SK-N-SH treated with all-trans-retinoic acid at 6 μM for 48 hours (cell line): ENCODE results near the gene C19orf81.

Experiments
- ATAC-seq: fragments of 200-7000 bp; cut with Tn5 transposase; 3 replicates; pipeline ENCODE4 v1.9.1; 2020; ENCODE audit warnings: mild to moderate bottlenecking, moderate library complexity
- BACH2 ChIP-seq: fragments of 250-450 bp; sonication (Bioruptor Pico); IDR thresholded peaks from 2 replicates; pipeline ENCODE4 v1.9.0; 2021; ENCODE audit warnings: mild to moderate bottlenecking, borderline replicate concordance
- CREB5 ChIP-seq: fragments of 250-450 bp; sonication (Bioruptor Pico); IDR thresholded peaks from 2 replicates; pipeline ENCODE4 v1.5.1; 2020; ENCODE audit warnings: low read depth, mild to moderate bottlenecking, moderate library complexity
- CSDC2 ChIP-seq: fragments of 250-450 bp; sonication (Bioruptor Pico); IDR thresholded peaks from 2 replicates; pipeline ENCODE4 v1.5.0; 2020; ENCODE audit warnings: mild to moderate bottlenecking, moderate library complexity
- CSRNP3 ChIP-seq: fragments of 250-450 bp; sonication (Bioruptor Pico); IDR thresholded peaks from 2 replicates; pipeline ENCODE4 v1.5.1; 2021; ENCODE audit warnings: mild to moderate bottlenecking, moderate library complexity
- ESRRG ChIP-seq: fragments of 250-450 bp; sonication (Bioruptor Pico); IDR thresholded peaks from 2 replicates; pipeline ENCODE4 v1.6.1; 2021; ENCODE audit warnings: mild to moderate bottlenecking
- GLIS3 ChIP-seq: fragments of 250-450 bp; sonication (Bioruptor Pico); IDR thresholded peaks from 2 replicates; pipeline ENCODE4 v1.5.0; 2020; ENCODE audit warnings: mild to moderate bottlenecking, moderate library complexity
- ISL1 ChIP-seq: fragments of 250-450 bp; sonication (Bioruptor Pico); IDR thresholded peaks from 2 replicates; pipeline ENCODE4 v2.1.2; 2022; ENCODE audit warnings: mild to moderate bottlenecking, moderate library complexity
- OSR1 ChIP-seq: fragments of 250-450 bp; sonication (Bioruptor Pico); IDR thresholded peaks from 2 replicates; pipeline ENCODE4 v1.8.0; 2022; ENCODE audit warnings: moderate library complexity, mild to moderate bottlenecking, inconsistent platforms
- PATZ1 ChIP-seq: fragments of 250-450 bp; sonication (Bioruptor Pico); IDR thresholded peaks from 2 replicates; pipeline ENCODE4 v1.8.0; 2020; ENCODE audit warnings: mild to moderate bottlenecking, moderate library complexity, borderline replicate concordance
- POU6F1 ChIP-seq: fragments of 250-450 bp; sonication (Bioruptor Pico); IDR thresholded peaks from 2 replicates; pipeline ENCODE4 v1.8.0; 2021; ENCODE audit warnings: low read depth, mild to moderate bottlenecking, moderate library complexity, borderline replicate concordance
- RARB ChIP-seq: fragments of 250-450 bp; sonication (Bioruptor Pico); IDR thresholded peaks from 2 replicates; pipeline ENCODE4 v1.8.0; 2021; ENCODE audit warnings: mild to moderate bottlenecking, moderate library complexity
- SNAI2 ChIP-seq: fragments of 250-450 bp; sonication (Bioruptor Pico); IDR thresholded peaks from 2 replicates; pipeline ENCODE4 v1.5.0; 2020; ENCODE audit warnings: mild to moderate bottlenecking, moderate library complexity
- TCF4 ChIP-seq: fragments of 250-450 bp; sonication (Bioruptor Pico); IDR thresholded peaks from 2 replicates; pipeline ENCODE4 v1.8.0; 2021; ENCODE audit warnings: mild to moderate bottlenecking, moderate library complexity, borderline replicate concordance
- TOX ChIP-seq: fragments of 250-450 bp; sonication (Bioruptor Pico); IDR thresholded peaks from 2 replicates; pipeline ENCODE4 v1.8.0; 2021; ENCODE audit warnings: mild to moderate bottlenecking, moderate library complexity, borderline replicate concordance
- TSHZ2 ChIP-seq: fragments of 250-450 bp; sonication (Bioruptor Pico); IDR thresholded peaks from 2 replicates; pipeline ENCODE4 v1.5.0; 2020; ENCODE audit warnings: mild to moderate bottlenecking, moderate library complexity
- ZC3H10 ChIP-seq: fragments of 250-450 bp; sonication (Bioruptor Pico); IDR thresholded peaks from 2 replicates; pipeline ENCODE4 v1.5.1; 2021; ENCODE audit warnings: mild to moderate bottlenecking, moderate library complexity
- ZFP3 ChIP-seq: fragments of 250-450 bp; sonication (Bioruptor Pico); IDR thresholded peaks from 2 replicates; pipeline ENCODE4 v1.5.0; 2020; ENCODE audit warnings: mild to moderate bottlenecking, moderate library complexity
- ZFP30 ChIP-seq: fragments of 450-650 bp; formaldehyde crosslinking; IDR thresholded peaks from 2 replicates; pipeline ENCODE4 v1.5.0; 2022; ENCODE audit warnings: mild to moderate bottlenecking, moderate library complexity
- ZNF565 ChIP-seq: fragments of 450-650 bp; formaldehyde crosslinking; conservative IDR thresholded peaks from 2 replicates; pipeline ENCODE4 v1.5.0; 2020; ENCODE audit warnings: low read depth, mild to moderate bottlenecking, moderate library complexity
- ZNF70 ChIP-seq: fragments of 450-650 bp; formaldehyde crosslinking; IDR thresholded peaks from 2 replicates; pipeline ENCODE4 v1.5.0; 2020; ENCODE audit warnings: mild to moderate bottlenecking, moderate library complexity
- ZNF8 ChIP-seq: fragments of 450-650 bp; formaldehyde crosslinking; IDR thresholded peaks from 2 replicates; pipeline ENCODE4 v1.5.0; 2020; ENCODE audit warnings: mild to moderate bottlenecking, moderate library complexity

C19orf81 gene

GRCh38 chr19:50645107-50645506 is 4.1 kb upstream of the C19orf81 start:
- ATAC-seq, result no peak
- no peak for TF ChIP-seq SNAI2 (CRISPR knock-in tag)
- TF ChIP-seq ZFP3 (CRISPR knock-in tag), result no peak
- no peak for TF ChIP-seq BACH2 (CRISPR knock-in tag)
- TF ChIP-seq OSR1, result no peak
- TF ChIP-seq ZNF70 (CRISPR knock-in tag), result no peak
- TF ChIP-seq ESRRG (CRISPR knock-in tag), result no peak
- TF ChIP-seq ISL1 (CRISPR knock-in tag), result no peak
- TF ChIP-seq TCF4 (CRISPR knock-in tag), result no peak
- TF ChIP-seq RARB (CRISPR knock-in tag), result no peak
- TF ChIP-seq CSRNP3 (CRISPR knock-in tag), result no peak

- TF ChIP-seq BACH2 (CRISPR knock-in tag), result no peak
- no peak for TF ChIP-seq ZC3H10 (CRISPR knock-in tag)
- no peak for TF ChIP-seq ESRRG (CRISPR knock-in tag)
- TF ChIP-seq POU6F1 (CRISPR knock-in tag), result no peak
- TF ChIP-seq OSR1, result no peak
- no peak for TF ChIP-seq GLIS3 (CRISPR knock-in tag)
- TF ChIP-seq ZNF8 (CRISPR knock-in tag), result no peak
- TF ChIP-seq ZNF70 (CRISPR knock-in tag), result no peak
- TF ChIP-seq ISL1 (CRISPR knock-in tag), result no peak
- no peak for TF ChIP-seq ZFP30 (CRISPR knock-in tag)
- no peak for TF ChIP-seq TSHZ2
- TF ChIP-seq TOX (CRISPR knock-in tag), result no peak
- TF ChIP-seq ZNF565, result no peak
- no peak for TF ChIP-seq TCF4 (CRISPR knock-in tag)
- no peak for TF ChIP-seq CREB5 (CRISPR knock-in tag)
- TF ChIP-seq PATZ1, result no peak
- no peak for TF ChIP-seq CSDC2 (CRISPR knock-in tag)
- TF ChIP-seq SNAI2 (CRISPR knock-in tag), result no peak
- no peak for TF ChIP-seq RARB (CRISPR knock-in tag)
- ATAC-seq, result peak; percentile 77
Observed at GRCh38 chr19:50646074-50646807, 3.0 kb upstream of the C19orf81 start.
